ENCODE results near the gene CCDC13. TPM values are rescaled to one million over a fixed set of nuclear protein-coding genes. Genes with fewer than 3 reads are reported as not detected.

The CCDC13 gene
- total RNA-seq, 1 experiment from 2014 or later: 0.41 TPM

- BruUV-seq (replicated peaks): no TSS peak
Measured at GRCh38 chr3:42732829-42733459, 40.1 kb downstream of the CCDC13 start.

GRCh38 chr3:42732196-42732828 lies 40.7 kb downstream of the CCDC13 start:
- POLR2A ChIA-PET (ENCODE audit: unreplicated experiment): no interaction called here
- CTCF ChIA-PET: no interaction called here
- Histone ChIP-seq H3K36me3 (ENCODE audit: low read depth) (no peaks in the 10 kb centered on the region), H3K27ac (no peak overlapping the region), H3K4me1 (replicated peaks; ENCODE audit: insufficient read depth) (no peaks in the 10 kb centered on the region), H3K9me2 (ENCODE audit: insufficient read depth) (no peaks in the 10 kb centered on the region), H2AFZ (no peak overlapping the region), H3K4me2 (no peak overlapping the region), H3K9me3 (ENCODE audit: insufficient read depth, low read depth) (no peaks in the 10 kb centered on the region), H3K27me3 (ENCODE audit: insufficient read depth, low read depth) (0 out of 2 replicates have a peak, but pooled peaks cover 6% of the 10 kb centered on the region), H3K4me3 (no peak overlapping the region), H3K79me2 (ENCODE audit: low read depth) (no peaks in the 10 kb centered on the region), H4K20me1 (ENCODE audit: insufficient read depth) (no peaks in the 10 kb centered on the region), H3F3A (ENCODE audit: insufficient read depth, low read depth) (no peaks in the 10 kb centered on the region)
- no TSS peak for BruUV-seq (replicated peaks)
- no peak for TF ChIP-seq CTCF (conservative IDR thresholded peaks at IDR 0.05)
- TF ChIP-seq EZH2 (IDR thresholded peaks at IDR 0.05; ENCODE audit: low read depth): no peak
- DNase-seq: no peak
- intact Hi-C loops (cut with micrococcal nuclease; ENCODE audit: unreplicated experiment): no loop called here

More at GRCh38 chr3:42732829-42733459, 40.1 kb downstream of the CCDC13 start:
- DNase-seq: no peak
- ChIA-PET POLR2A (ENCODE audit: unreplicated experiment) (no interaction called here), CTCF (no interaction called here)
- H3K9me3 ChIP-seq (ENCODE audit: insufficient read depth, low read depth): no peaks in the 10 kb centered on the region
- no peak overlapping the region for H3K4me3 ChIP-seq
- H3K27ac ChIP-seq: no peak overlapping the region
- H3K27me3 ChIP-seq (ENCODE audit: insufficient read depth, low read depth): 0 out of 2 replicates have a peak, but pooled peaks cover 6% of the 10 kb centered on the region
- no peaks in the 10 kb centered on the region for H3F3A ChIP-seq (ENCODE audit: insufficient read depth, low read depth)
- H3K79me2 ChIP-seq (ENCODE audit: low read depth): no peaks in the 10 kb centered on the region
- H3K4me2 ChIP-seq: no peak overlapping the region
- H3K4me1 ChIP-seq (replicated peaks; ENCODE audit: insufficient read depth): no peaks in the 10 kb centered on the region
- intact Hi-C loops (cut with micrococcal nuclease; ENCODE audit: unreplicated experiment): no loop called here
- H2AFZ ChIP-seq: no peak overlapping the region
- no peaks in the 10 kb centered on the region for H3K36me3 ChIP-seq (ENCODE audit: low read depth)
- H3K9me2 ChIP-seq (ENCODE audit: insufficient read depth): no peaks in the 10 kb centered on the region
- no peaks in the 10 kb centered on the region for H4K20me1 ChIP-seq (ENCODE audit: insufficient read depth)
- TF ChIP-seq EZH2 (IDR thresholded peaks at IDR 0.05; ENCODE audit: low read depth): no peak
- TF ChIP-seq CTCF (conservative IDR thresholded peaks at IDR 0.05): no peak; the same call in 1 of the 2 replicates

- ChIA-PET POLR2A (ENCODE audit: unreplicated experiment) (no interaction called here), CTCF (no interaction called here)
- H3K27me3 ChIP-seq (ENCODE audit: insufficient read depth, low read depth): 0 out of 2 replicates have a peak, but pooled peaks cover 6% of the 10 kb centered on the region
- H3K36me3 ChIP-seq (ENCODE audit: low read depth): no peaks in the 10 kb centered on the region
- no peaks in the 10 kb centered on the region for H3K9me2 ChIP-seq (ENCODE audit: insufficient read depth)
- H3K79me2 ChIP-seq (ENCODE audit: low read depth): no peaks in the 10 kb centered on the region
- TF ChIP-seq EZH2 (IDR thresholded peaks at IDR 0.05; ENCODE audit: low read depth) (no peak), CTCF (conservative IDR thresholded peaks at IDR 0.05) (no peak)
- H3F3A ChIP-seq (ENCODE audit: insufficient read depth, low read depth): no peaks in the 10 kb centered on the region
- no peak overlapping the region for H3K4me2 ChIP-seq
- H3K9me3 ChIP-seq (ENCODE audit: insufficient read depth, low read depth): no peaks in the 10 kb centered on the region
- H3K4me1 ChIP-seq (replicated peaks; ENCODE audit: insufficient read depth): no peaks in the 10 kb centered on the region
- H4K20me1 ChIP-seq (ENCODE audit: insufficient read depth): no peaks in the 10 kb centered on the region
- H2AFZ ChIP-seq: no peak overlapping the region
- intact Hi-C loops (cut with micrococcal nuclease; ENCODE audit: unreplicated experiment): no loop called here
- H3K27ac ChIP-seq: no peak overlapping the region
- H3K4me3 ChIP-seq: no peak overlapping the region
- DNase-seq: no peak
- BruUV-seq (replicated peaks): no TSS peak
Measured at GRCh38 chr3:42731476-42732195, 41.4 kb downstream of the CCDC13 start.
